Stomach (tissue), 9 donors: ENCODE data around the gene TP63. TPM values are rescaled to one million over a fixed set of nuclear protein-coding genes. Genes with fewer than 3 reads are reported as not detected.

ENCODE experiments used
- DNase-seq, 2 donors: peaks; one replicate each; pipeline versions ENCODE4 v3.0.0 to v3.0.0-alpha.2; 2013 to 2019
- H3K27ac ChIP-seq, 5 donors: fragments of 200-600 bp in 4 of 5; sonication (generic) in 4 of 5; one replicate each; pipeline ENCODE4 v1.5.1; 2013 to 2019; ENCODE audit warnings: mild to moderate bottlenecking in 1 of 5, moderate library complexity in 1 of 5
- H3K27me3 ChIP-seq, 3 donors: fragments of 200-600 bp; sonication (generic); one replicate each; pipeline ENCODE4 v1.5.1; 2017 to 2019; ENCODE audit warnings: mixed run types in 1 of 3
- H3K36me3 ChIP-seq, 4 donors: fragments of 200-600 bp; sonication (generic); 1 replicate in 3 of 4; 2 replicates in 1 of 4; pipeline ENCODE4 v1.5.1; 2016 to 2019
- H3K4me1 ChIP-seq, 4 donors: fragments of 200-600 bp; sonication (generic); one replicate each; pipeline ENCODE4 v1.5.1; 2016 to 2019
- H3K4me3 ChIP-seq, 4 donors: fragments of 200-600 bp; sonication (generic) in 3 of 4; one replicate each; pipeline ENCODE4 v1.5.1; 2016 to 2019; ENCODE audit warnings: mild to moderate bottlenecking in 1 of 4
- H3K9me3 ChIP-seq, 4 donors: fragments of 200-600 bp; sonication (generic); one replicate each; pipeline ENCODE4 v1.5.1; 2016 to 2019
- EP300 ChIP-seq: sonication (generic); formaldehyde crosslinking; IDR thresholded peaks from one replicate; pipeline ENCODE4 v1.6.1; 2017; ENCODE audit warnings: antibody characterized with exemption
- POLR2A ChIP-seq, 4 donors: fragments of 450-650 bp; IDR thresholded peaks; one replicate each; pipeline ENCODE4 v1.6.1; 2016; ENCODE audit warnings: antibody characterized with exemption in 4 of 4, control low read depth in 2 of 4, mild to moderate bottlenecking in 1 of 4, moderate library complexity in 1 of 4
- POLR2AphosphoS5 ChIP-seq, 3 donors: sonication (generic); formaldehyde crosslinking; IDR thresholded peaks; one replicate each; pipeline ENCODE4 v1.6.1; 2016; ENCODE audit warnings: antibody characterized with exemption in 3 of 3
- WGBS, 5 donors: extraction: QIAGEN DNeasy Blood & Tissue Kit in 3 of 5; methylation state at CpG; one replicate each; pipeline versions ENCODE4 v1.1.5 to v1.1.7; 2013 to 2018; 5-methylcytosine and 5-hydroxymethylcytosine counted together
- intact Hi-C: fragments of 100-400 bp; cut with DNase I; formaldehyde crosslinking; loops from one replicate; pipeline ENCODE4 v1.15.1; 2023; ENCODE audit warnings: low total_unique reads
- polyA plus RNA-seq, 3 donors: library from polyadenylated mRNA; stranded (reverse); fragments of 200-250 nt; gene quantifications; one replicate each; pipeline ENCODE4 v1.2.3, GENCODE V29; 2013
- total RNA-seq, 5 donors: library from RNA; depleted of rRNA; stranded (reverse); fragments of >200 nt; gene quantifications; one replicate each; pipeline versions ENCODE4 v1.1.0 to v1.2.3, GENCODE V29; 2014 to 2016
- TF ChIP-seq, protein P1 (sequence below), 7 experiments: fragments of 450-650 bp in 4 of 7; fragments of 200-600 bp in 3 of 7; sonication (generic) in 3 of 7; IDR thresholded peaks; one replicate each; pipeline ENCODE4 v1.5.1; 2016 to 2019; ENCODE audit warnings: antibody characterized with exemption in 7 of 7, control low read depth in 2 of 7, mild to moderate bottlenecking in 1 of 7
- donor health status: healthy with polysubstance abuse.
- donor health status: Bipolar disorder and iron deficiency.
- donor health status: healthy.

TP63 gene
- total and polyA plus RNA-seq, 8 donors, result 0.15 to 25.6 (median 0.55) TPM; not detected in 5

- no peaks in the 10 kb centered on the region for H3K36me3 ChIP-seq
- no peaks in the 10 kb centered on the region for H3K27me3 ChIP-seq
- H3K4me1 ChIP-seq, result no peaks in the 10 kb centered on the region
- TF ChIP-seq POLR2AphosphoS5 (IDR thresholded peaks at IDR 0.05), result no peak
- no peak for TF ChIP-seq POLR2A (IDR thresholded peaks at IDR 0.05)
- 78 to 92% (median 86%) methylated on average over 1 of the region's 1 CpG for WGBS, 5 donors
- no peak overlapping the region for H3K4me3 ChIP-seq
- H3K9me3 ChIP-seq, result no peaks in the 10 kb centered on the region
- intact Hi-C loops, result no loop called here
- no peak overlapping the region for H3K27ac ChIP-seq
- DNase-seq, result no peak
Measured at GRCh38 chr3:189702066-189702646, 71.0 kb downstream of the TP63 start.

GRCh38 chr3:189703865-189704264 lies 72.7 kb downstream of the TP63 start:
- intact Hi-C loops, result no loop called here
- 42 to 100% (median 96%) methylated on average over 1 of the region's 1 CpG for WGBS, 5 donors

DNA sequence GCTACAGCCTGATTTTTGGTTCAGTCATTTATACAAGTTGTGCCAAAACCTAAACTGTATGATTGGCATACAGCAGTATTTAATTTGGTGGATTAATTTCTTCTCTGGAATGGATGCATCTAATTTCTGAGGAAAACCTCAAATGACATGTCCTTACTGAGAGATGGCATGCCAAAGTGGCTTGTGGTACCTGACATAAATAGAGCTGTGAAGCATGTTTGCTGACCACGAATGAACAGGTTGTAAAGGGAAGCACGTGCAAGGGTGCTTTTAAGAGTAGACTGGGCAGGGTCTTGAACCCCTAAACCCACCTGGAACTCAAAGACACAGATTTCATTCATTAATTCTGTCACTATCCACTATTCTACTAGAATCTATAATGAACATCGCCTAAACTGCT lies 77.2 kb downstream of the TP63 start:
- 76 to 86% (median 81%) methylated on average over 3 of the region's 3 CpGs for WGBS, 5 donors
- TF ChIP-seq, protein P1, sequence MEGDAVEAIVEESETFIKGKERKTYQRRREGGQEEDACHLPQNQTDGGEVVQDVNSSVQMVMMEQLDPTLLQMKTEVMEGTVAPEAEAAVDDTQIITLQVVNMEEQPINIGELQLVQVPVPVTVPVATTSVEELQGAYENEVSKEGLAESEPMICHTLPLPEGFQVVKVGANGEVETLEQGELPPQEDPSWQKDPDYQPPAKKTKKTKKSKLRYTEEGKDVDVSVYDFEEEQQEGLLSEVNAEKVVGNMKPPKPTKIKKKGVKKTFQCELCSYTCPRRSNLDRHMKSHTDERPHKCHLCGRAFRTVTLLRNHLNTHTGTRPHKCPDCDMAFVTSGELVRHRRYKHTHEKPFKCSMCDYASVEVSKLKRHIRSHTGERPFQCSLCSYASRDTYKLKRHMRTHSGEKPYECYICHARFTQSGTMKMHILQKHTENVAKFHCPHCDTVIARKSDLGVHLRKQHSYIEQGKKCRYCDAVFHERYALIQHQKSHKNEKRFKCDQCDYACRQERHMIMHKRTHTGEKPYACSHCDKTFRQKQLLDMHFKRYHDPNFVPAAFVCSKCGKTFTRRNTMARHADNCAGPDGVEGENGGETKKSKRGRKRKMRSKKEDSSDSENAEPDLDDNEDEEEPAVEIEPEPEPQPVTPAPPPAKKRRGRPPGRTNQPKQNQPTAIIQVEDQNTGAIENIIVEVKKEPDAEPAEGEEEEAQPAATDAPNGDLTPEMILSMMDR (IDR thresholded peaks at IDR 0.05), result no peak
- TF ChIP-seq POLR2A (IDR thresholded peaks at IDR 0.05) (no peak), POLR2AphosphoS5 (IDR thresholded peaks at IDR 0.05) (no peak), EP300 (no peak)

More at GRCh38 chr3:189703865-189704264, 72.7 kb downstream of the TP63 start:
- no peak for TF ChIP-seq EP300
- no peak for TF ChIP-seq POLR2A (IDR thresholded peaks at IDR 0.05)
- TF ChIP-seq, protein P1 (IDR thresholded peaks at IDR 0.05), result no peak
- TF ChIP-seq POLR2AphosphoS5 (IDR thresholded peaks at IDR 0.05), result no peak
- Histone ChIP-seq H3K27ac (no peak overlapping the region), H3K27me3 (no peaks in the 10 kb centered on the region), H3K4me1 (no peaks in the 10 kb centered on the region), H3K9me3 (no peaks in the 10 kb centered on the region), H3K4me3 (no peak overlapping the region), H3K36me3 (no peaks in the 10 kb centered on the region)
- no peak for DNase-seq

GRCh38 chr3:189710620-189711402 lies 79.6 kb downstream of the TP63 start:
- DNase-seq, result peak in 1 of 2 donors; percentile 91
- H3K4me1 ChIP-seq, result peaks cover 0 to 14% (median 3%) of the 10 kb centered on the region in 4 donors
- no peak overlapping the region for H3K27ac ChIP-seq
- H3K27me3 ChIP-seq, result no peaks in the 10 kb centered on the region
- TF ChIP-seq POLR2AphosphoS5 (IDR thresholded peaks at IDR 0.05) (no peak), EP300 (no peak), POLR2A (IDR thresholded peaks at IDR 0.05) (no peak)
- TF ChIP-seq, protein P1 (IDR thresholded peaks at IDR 0.05), result no peak
- intact Hi-C loops, result no loop called here
- H3K9me3 ChIP-seq, result no peaks in the 10 kb centered on the region
- H3K4me3 ChIP-seq, result no peak overlapping the region
- no peaks in the 10 kb centered on the region for H3K36me3 ChIP-seq

More for the DNA sequence above, 77.2 kb downstream of the TP63 start:
- H3K4me3 ChIP-seq, result no peak overlapping the region
- intact Hi-C loops, result no loop called here
- peaks cover 0 to 14% (median 3%) of the 10 kb centered on the region in 4 donors for H3K4me1 ChIP-seq
- no peaks in the 10 kb centered on the region for H3K36me3 ChIP-seq
- no peaks in the 10 kb centered on the region for H3K27me3 ChIP-seq
- H3K9me3 ChIP-seq, result no peaks in the 10 kb centered on the region
- H3K27ac ChIP-seq, result no peak overlapping the region
- DNase-seq, result no peak
